Stimulated activated CD8-positive, alpha-beta memory T cell treated with anti-CD3 and anti-CD28 coated beads, Interleukin-12 subunit alpha, Interleukin-12 subunit beta, amount 100 ng/mL, for 1 hour (primary cell): ENCODE results near the gene CCDC174.
"Not testable (repeated sequence)": the region's sequence is repeated elsewhere in the genome, so short reads cannot be mapped to it uniquely, and the experiment has no call there.

Experiments used
- DNase-seq: peaks from one replicate; pipeline ENCODE4 v3.0.0-alpha.2; 2020; ENCODE audit warnings: low read depth

Gene CCDC174

GRCh38 chr3:14627815-14628214 lies 23.7 kb upstream of the CCDC174 start:
- DNase-seq: no peak

DNA sequence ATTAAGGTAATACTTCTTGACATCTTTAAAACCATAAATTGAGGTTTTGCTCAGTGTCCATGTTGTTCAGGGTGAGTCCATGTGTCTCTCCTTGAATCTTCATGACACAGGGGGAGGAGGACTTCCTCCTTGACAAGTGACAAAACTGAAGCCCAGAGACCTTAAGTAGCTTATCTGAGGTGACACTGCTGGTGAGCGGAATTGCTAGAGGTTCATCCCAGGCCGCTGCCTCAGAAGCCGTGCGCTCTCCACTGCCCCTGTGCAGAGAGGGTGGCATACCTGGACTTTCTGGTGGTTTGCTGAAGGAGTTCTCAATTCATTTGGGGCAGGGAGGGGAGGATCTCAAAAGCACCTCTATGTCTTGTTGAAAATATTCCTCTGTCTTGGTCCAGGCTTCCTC lies 23.2 kb upstream of the CCDC174 start:
- DNase-seq: no peak

DNA sequence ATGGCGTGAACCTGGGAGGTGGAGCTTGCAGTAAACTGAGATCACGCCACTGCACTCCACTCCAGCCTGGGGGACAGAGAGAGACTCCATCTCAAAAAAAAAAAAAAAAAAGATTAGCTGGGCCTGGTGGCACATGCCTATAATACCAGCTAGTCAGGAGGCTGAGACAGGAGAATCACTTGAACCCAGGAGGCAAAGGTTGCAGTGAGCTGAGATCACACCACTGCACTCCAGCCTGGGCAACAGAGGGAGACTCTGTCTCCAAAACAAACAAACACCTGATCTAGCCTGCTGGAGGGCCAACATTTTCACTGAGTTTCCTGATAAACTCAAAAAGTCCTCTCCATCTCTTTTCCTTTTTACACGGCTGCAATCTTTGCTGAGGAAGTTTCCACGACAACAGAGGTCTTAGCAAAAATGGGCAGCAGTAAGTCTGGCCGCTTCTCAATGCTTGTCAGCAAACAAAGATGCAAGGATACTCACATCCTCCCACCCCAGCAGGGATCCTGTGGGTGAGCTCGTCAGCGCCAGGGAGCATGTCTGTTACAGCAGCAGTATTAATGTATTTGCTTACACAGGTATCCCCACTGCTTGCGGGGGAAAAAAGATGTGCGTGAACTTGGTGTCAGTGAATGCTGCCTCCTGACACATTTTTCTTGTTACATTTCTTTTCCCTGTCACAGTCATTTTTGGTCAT lies 21.0 kb upstream of the CCDC174 start:
- no peak for DNase-seq

GRCh38 chr3:14631101-14631497 lies 20.5 kb upstream of the CCDC174 start:
- no peak for DNase-seq

- DNase-seq: no peak
Measured at GRCh38 chr3:14631687-14632441, 19.7 kb upstream of the CCDC174 start.

GRCh38 chr3:14632442-14632930 lies 19.1 kb upstream of the CCDC174 start:
- no peak for DNase-seq

DNA sequence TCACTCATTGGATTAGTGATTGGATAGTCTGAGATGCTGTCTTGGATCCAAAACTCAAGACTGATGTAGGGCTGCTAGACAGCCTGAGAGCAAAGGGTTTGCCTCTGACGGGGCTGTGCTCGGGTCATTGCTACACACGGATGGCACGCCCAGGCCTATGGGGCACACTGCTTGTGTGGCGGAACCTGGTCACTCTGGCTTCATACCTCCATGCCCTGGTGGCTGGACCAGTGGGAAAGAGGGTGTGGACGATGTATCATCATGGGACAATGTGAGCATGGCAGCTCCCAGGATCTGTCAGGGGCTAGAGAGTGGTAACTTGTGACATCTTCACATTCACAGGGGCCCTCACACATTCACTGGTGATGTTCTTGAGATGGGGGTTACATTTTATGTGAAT lies 18.1 kb upstream of the CCDC174 start:
- DNase-seq: no peak

DNA sequence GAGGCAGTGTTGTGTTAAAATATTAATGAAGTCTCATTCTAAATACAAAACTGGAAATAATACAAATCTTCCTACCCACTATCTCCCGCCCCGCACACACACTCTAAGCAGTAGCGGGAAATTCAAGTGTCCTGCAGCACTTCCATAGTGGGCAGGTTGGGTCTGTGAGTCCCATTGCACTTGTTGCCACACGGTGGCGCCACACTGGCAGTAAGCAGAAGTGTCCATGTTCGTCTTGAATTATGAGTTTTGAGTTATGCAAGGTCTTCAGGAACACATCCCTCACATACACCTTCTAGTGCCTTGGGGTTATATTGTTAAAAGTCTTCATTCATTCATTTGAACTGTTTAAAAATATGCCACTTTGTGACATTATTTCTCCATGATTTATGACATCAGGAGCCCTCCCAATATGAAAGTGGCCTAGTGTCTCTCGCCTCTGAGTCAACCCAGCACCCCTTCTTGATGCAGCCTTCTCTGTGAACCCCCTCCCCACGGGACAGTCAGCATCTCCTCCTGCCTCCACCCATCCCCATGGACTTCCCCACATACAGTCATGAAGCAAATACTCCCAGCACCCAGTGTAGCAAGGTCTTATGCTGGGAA lies 17.6 kb upstream of the CCDC174 start:
- DNase-seq: peak; percentile 27

DNA sequence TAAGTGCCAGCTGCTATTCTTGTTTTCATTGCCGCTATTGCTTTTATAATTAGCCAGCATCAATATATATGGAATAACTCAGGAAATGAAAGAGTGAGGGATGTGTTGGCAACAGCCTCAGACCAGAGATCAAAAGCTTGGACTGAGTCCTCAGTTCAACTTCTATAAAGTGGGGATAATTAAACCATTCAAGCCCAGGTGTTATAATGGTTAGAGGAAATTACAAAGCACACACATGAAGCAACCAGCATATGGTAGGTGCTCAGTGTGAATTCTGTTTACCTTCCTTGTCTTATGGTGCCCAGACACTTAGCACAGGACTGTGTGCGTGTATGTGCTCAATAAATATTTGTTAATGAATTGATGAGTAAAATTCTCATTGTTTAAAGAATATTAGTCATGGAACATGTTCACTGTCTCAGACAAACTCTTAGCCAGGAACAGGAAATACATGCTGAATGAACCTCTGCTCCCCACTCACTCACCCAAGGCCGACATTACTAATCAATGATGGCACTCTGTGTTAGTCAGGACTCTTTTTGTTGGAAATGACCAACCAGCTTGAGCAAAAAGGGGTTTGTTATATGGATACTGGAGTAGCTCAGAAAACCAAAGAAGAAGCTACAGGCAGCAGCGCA lies 16.7 kb upstream of the CCDC174 start:
- DNase-seq: no peak

DNA sequence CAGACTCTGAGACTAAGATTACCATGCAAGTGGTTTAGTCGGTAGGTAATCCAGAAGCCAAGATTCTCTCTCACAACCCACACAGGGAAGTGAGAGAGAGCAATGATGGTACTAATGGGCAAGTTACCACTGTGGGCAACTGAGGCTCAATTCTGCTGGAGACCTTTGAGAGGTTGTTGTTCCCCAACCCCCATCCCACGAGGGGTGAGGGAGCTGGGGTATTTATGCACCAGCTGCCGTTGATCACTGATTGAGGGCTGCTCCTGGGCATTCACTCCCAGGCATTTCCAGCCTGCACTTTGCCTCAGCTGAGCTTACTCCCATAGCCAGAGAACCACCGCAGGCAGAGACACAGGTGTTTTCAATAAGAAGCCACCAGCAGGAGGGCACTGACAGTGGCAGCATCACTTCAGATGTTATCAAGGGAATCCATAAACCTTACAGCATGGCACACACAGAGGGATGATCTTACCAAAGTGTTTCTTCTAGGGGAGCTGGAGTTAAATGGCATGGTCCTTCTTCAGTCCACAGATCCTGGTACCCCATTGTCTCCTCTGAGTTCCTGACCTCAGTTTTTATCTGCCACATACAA lies 15.0 kb upstream of the CCDC174 start:
- no peak for DNase-seq

- DNase-seq: no peak
Measured at GRCh38 chr3:14640157-14640562, 11.4 kb upstream of the CCDC174 start.

- DNase-seq: no peak
Measured at GRCh38 chr3:14640734-14641133, 10.8 kb upstream of the CCDC174 start.

DNA sequence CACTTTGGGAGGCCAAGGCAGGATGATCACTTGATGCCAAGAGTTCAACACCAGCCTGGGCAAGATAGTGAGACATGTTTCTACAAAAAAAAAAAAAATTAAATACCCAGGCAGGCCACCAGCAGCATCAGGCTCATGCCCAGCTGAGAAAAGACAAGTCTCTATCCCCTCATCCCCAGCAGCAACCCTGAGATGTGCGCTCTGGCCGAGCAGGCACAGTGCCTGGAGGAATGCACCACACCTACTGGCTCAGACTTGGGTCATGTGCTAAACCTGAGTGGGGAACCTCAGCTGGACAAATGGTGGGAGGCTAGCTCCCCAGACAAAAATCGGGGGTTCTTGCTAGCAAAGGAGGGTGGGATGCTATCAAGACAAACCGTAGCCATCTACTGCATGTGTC lies 10.2 kb upstream of the CCDC174 start:
- DNase-seq: no peak

GRCh38 chr3:14645453-14645852 lies 6.1 kb upstream of the CCDC174 start:
- DNase-seq: no peak

- DNase-seq: no peak
Measured at GRCh38 chr3:14646131-14646573, 5.4 kb upstream of the CCDC174 start.

DNA sequence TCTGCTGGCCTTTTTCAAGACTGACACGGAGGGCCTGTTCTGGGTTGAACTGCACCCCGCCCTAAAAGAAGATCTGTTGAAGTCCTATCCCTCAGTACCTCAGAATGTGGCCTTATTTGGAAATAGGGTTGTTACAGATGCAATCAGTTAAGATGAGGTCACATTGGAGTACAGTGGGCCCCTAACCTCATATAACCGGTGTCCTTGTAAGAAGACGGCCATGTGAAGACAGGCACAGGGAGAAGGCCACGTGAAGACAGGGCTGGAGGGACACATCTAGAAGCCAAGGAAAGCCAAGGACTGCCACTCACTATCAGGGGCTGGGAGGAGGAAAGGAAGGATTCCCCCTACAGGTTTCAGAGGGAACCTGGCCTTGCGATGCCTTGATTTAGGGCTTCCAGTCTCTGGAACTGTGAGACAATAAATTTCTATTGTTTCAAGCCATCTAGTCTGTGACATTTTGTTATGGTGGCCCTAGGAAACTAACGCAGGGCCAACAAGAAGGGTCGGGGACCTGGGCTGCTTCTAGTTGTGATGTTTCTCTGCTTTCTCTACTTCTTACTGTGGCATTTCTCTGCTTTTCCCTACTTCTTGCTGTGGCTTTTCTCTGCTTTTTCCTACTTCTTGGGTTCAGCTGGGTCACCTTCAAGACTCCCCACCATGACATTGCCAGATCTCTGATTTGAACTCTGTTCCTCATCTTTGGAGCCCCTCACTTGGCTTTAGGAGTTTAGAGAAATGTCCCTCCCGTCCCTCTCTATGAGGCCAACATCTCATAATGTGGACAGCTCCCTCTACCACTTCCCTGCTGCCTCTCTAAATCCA lies 4.8 kb upstream of the CCDC174 start:
- DNase-seq: no peak

DNA sequence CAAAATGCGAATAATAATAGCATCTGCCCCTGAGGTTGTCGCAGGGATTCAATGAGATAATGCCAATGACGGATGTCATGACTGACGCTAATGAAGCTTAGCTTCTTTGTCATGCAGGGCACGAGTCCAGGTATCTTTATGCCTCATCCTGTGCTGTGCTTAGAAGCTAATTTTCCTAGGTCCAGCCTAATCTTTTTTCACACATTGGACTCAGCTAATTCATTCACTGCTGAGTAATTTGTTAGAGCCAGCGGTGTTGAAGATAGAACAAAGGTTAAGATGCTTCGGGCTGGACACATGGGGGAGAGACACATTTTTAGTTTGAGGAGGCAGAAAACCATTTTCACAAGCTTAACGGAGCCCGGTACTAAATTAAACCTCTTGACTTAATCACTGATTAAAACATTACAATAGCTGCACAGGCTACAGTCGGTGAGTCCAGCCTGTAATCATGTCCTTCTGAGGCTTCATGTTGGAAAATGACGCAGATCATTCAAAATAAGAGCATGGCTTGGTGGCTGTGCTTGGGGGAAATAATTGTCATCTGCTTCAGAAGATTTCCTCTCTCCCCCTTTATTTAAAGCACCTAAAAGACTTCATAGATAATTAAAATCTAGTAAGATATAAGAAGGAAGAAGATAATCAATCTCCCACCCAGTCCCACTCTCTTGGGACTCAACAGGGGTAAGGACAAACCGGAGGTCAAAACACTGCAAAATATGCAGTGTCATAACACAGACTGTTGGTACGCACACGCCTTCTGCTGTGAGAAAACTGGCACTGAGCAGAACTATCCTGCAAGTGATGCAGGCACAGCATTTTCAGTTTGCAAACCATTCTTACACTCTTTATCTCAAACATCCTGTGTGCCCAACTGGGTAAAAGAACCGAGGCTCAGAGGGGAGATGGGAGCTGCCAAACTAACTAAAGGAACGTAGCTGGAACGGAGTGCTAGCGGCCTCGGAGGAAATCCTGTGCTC lies 3.3 kb upstream of the CCDC174 start:
- no peak for DNase-seq

- no peak for DNase-seq
Measured at GRCh38 chr3:14649466-14649865, 2.1 kb upstream of the CCDC174 start.

DNA sequence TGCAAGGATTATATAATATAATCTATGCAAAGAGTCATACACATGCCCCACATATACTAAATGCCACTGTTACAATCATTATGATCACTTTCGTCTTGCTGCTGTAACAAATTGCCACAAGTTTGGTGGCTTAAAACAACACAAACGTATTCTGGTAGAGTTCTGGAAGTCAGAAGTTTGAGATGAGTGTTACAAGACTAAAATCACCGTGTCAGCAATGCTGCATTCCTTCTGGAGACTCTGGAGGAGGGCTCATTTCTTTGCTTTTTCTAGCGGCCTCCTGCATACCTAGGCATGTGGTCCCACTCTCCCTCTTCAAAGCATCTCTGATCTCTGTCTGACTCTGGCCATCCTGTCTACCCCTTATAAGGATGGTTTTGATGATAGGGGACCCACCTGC lies 1.4 kb upstream of the CCDC174 start:
- DNase-seq: no peak

GRCh38 chr3:14652360-14652907 lies 872 bp downstream of the CCDC174 start:
- DNase-seq: not testable (repeated sequence)
